Colon (tissue), 2 donors: ENCODE data around the gene ESRRA.
"Not testable (repeated sequence)": the region's sequence is repeated elsewhere in the genome, so short reads cannot be mapped to it uniquely, and the experiment has no call there.

Experiments
- FAIRE-seq: peaks from 2 replicates; lab custom pipeline; 2012; peaks lifted over from hg19 to GRCh38; lab: Jason Lieb, UNC
- donor health status: control.
- donor health status: control.

ESRRA gene

GRCh38 chr11:64314146-64314804 lies 9.0 kb downstream of the ESRRA start:
- FAIRE-seq: no peak

- FAIRE-seq: no peak
Measured at GRCh38 chr11:64314805-64315561, 9.7 kb downstream of the ESRRA start.

GRCh38 chr11:64315667-64316526 lies 10.6 kb downstream of the ESRRA start:
- FAIRE-seq: not testable (repeated sequence)

- FAIRE-seq: no peak
Measured at GRCh38 chr11:64316672-64317324, 11.5 kb downstream of the ESRRA start.

- peak; percentile 5 for FAIRE-seq
Measured at GRCh38 chr11:64317325-64317960, 12.1 kb downstream of the ESRRA start, which contains the start of gene TRMT112. TSS of gene TRMT112 (minus strand) at chr11:64317559. CDS start at chr11:64317526, 33 bp downstream.

- no peak for FAIRE-seq
Measured at GRCh38 chr11:64317961-64318765, 12.8 kb downstream of the ESRRA start, which contains the start of gene PRDX5. TSS of gene PRDX5 (plus strand) at chr11:64318121. CDS start at chr11:64318216, 95 bp downstream.

- no peak for FAIRE-seq
Measured at GRCh38 chr11:64318766-64319761, 13.7 kb downstream of the ESRRA start.

GRCh38 chr11:64320556-64320955 lies 15.2 kb downstream of the ESRRA start:
- FAIRE-seq: no peak

GRCh38 chr11:64321026-64321425 lies 15.7 kb downstream of the ESRRA start:
- no peak for FAIRE-seq

- no peak for FAIRE-seq
Measured at GRCh38 chr11:64321533-64321932, 16.2 kb downstream of the ESRRA start.

GRCh38 chr11:64322925-64323260 lies 17.6 kb downstream of the ESRRA start:
- no peak for FAIRE-seq

GRCh38 chr11:64323373-64323772 lies 18.0 kb downstream of the ESRRA start:
- no peak for FAIRE-seq

GRCh38 chr11:64323984-64324383 lies 18.7 kb downstream of the ESRRA start:
- not testable (repeated sequence) for FAIRE-seq

- no peak for FAIRE-seq
Measured at GRCh38 chr11:64324692-64325469, 19.6 kb downstream of the ESRRA start.

- no peak for FAIRE-seq
Measured at GRCh38 chr11:64327375-64327774, 22.1 kb downstream of the ESRRA start.

GRCh38 chr11:64327993-64328392 lies 22.7 kb downstream of the ESRRA start:
- no peak for FAIRE-seq

- no peak for FAIRE-seq
Measured at GRCh38 chr11:64330888-64331287, 25.6 kb downstream of the ESRRA start.

GRCh38 chr11:64331569-64332371 lies 26.4 kb downstream of the ESRRA start:
- no peak for FAIRE-seq
